Natural killer cell (primary cell): Measurements from ENCODE around the gene ASH1L. TPM values are rescaled to one million over a fixed set of nuclear protein-coding genes. Genes with fewer than 3 reads are reported as not detected.
"Not testable (repeated sequence)": the region's sequence is repeated elsewhere in the genome, so short reads cannot be mapped to it uniquely, and the experiment has no call there.

Experiments
- ATAC-seq, 3 donors: fragments of 150-1000 bp in 2 of 3; fragments of 200-7000 bp in 1 of 3; cut with Tn5 transposase; 1 replicate in 1 of 3; 2 replicates in 2 of 3; pipeline ENCODE4 v1.10.0; 2021; ENCODE audit warnings: mild to moderate bottlenecking in 2 of 3, moderate library complexity in 2 of 3
- DNase-seq, 2 donors: peaks; one replicate each; pipeline versions ENCODE4 v3.0.0 to v3.0.0-alpha.2; 2013 to 2021; ENCODE audit warnings: mixed read lengths in 1 of 2
- H3K27ac ChIP-seq: one replicate; pipeline ENCODE4 v1.5.1; 2013; ENCODE audit warnings: mild to moderate bottlenecking, low read length
- H3K27me3 ChIP-seq: one replicate; pipeline ENCODE4 v1.6.1; 2013; ENCODE audit warnings: low read length; ENCODE audit not compliant: control insufficient read depth, insufficient read depth
- H3K36me3 ChIP-seq: one replicate; pipeline ENCODE4 v1.6.1; 2013; ENCODE audit warnings: low read length; ENCODE audit not compliant: control insufficient read depth, insufficient read depth
- H3K4me1 ChIP-seq: one replicate; pipeline ENCODE4 v1.6.1; 2013; ENCODE audit warnings: low read length; ENCODE audit not compliant: control insufficient read depth, insufficient read depth
- H3K4me3 ChIP-seq: one replicate; pipeline ENCODE4 v1.5.1; 2013; ENCODE audit warnings: low read length
- H3K9me3 ChIP-seq: one replicate; pipeline ENCODE4 v1.6.1; 2013; ENCODE audit warnings: low read length; ENCODE audit not compliant: control insufficient read depth, insufficient read depth
- H3K27ac Mint-ChIP-seq, 2 donors: one replicate each; pipeline ENCODE4 v1.8.0; 2022; ENCODE audit warnings: mild to moderate bottlenecking in 2 of 2, mixed read lengths in 2 of 2, moderate library complexity in 1 of 2
- H3K27me3 Mint-ChIP-seq, 2 donors: one replicate each; pipeline ENCODE4 v1.8.0; 2022; ENCODE audit warnings: low read depth in 2 of 2, mixed read lengths in 2 of 2
- H3K36me3 Mint-ChIP-seq: one replicate; pipeline ENCODE4 v1.8.0; 2022; ENCODE audit warnings: mixed read lengths
- H3K4me1 Mint-ChIP-seq, 2 donors: one replicate each; pipeline ENCODE4 v1.8.0; 2022; ENCODE audit warnings: mixed read lengths in 2 of 2
- H3K4me3 Mint-ChIP-seq: one replicate; pipeline ENCODE4 v1.8.0; 2022; ENCODE audit warnings: mild to moderate bottlenecking, moderate library complexity, mixed read lengths
- H3K9me3 Mint-ChIP-seq, 2 donors: one replicate each; pipeline ENCODE4 v1.8.0; 2022; ENCODE audit warnings: mixed read lengths in 2 of 2
- CTCF ChIP-seq: fragments of 200-600 bp; IDR thresholded peaks from one replicate; pipeline ENCODE4 v1.8.0; 2022; ENCODE audit warnings: antibody characterized with exemption
- WGBS: methylation state at CpG from one replicate; pipeline ENCODE4 v1.1.7; 2013; ENCODE audit warnings: missing lambda C conversion rate; ENCODE audit not compliant: insufficient coverage; 5-methylcytosine and 5-hydroxymethylcytosine counted together
- intact Hi-C: fragments of 100-400 bp; cut with micrococcal nuclease; formaldehyde crosslinking; loops from one replicate; pipeline ENCODE4 v1.14.2; 2022
- total RNA-seq, 4 donors: library from RNA; stranded (reverse); fragments of 120-200 nt in 1 of 4; gene quantifications; one replicate each; pipeline versions ENCODE4 v1.2.3 to v1.2.4, GENCODE V29; 2013 to 2022

ASH1L gene
- total RNA-seq, 3 donors from 2014 or later (not counting 1 experiment from before 2014, with no cell fraction given): 82.2 to 99.5 (median 91.9) TPM

GRCh38 chr1:155451199-155451598 is 111.4 kb downstream of the ASH1L start:
- H3K36me3 Mint-ChIP-seq: peaks cover 10% of the 10 kb centered on the region
- Histone ChIP-seq H3K4me1 (no peaks in the 10 kb centered on the region), H3K4me3 (no peak overlapping the region), H3K36me3 (peaks cover 22% of the 10 kb centered on the region), H3K27me3 (no peaks in the 10 kb centered on the region), H3K27ac (no peak overlapping the region), H3K9me3 (no peaks in the 10 kb centered on the region)
- 99% methylated on average over 7 of the region's 7 CpGs for WGBS
- TF ChIP-seq CTCF: no peak
- no peak overlapping the region for H3K4me3 Mint-ChIP-seq
- ATAC-seq (no peak), DNase-seq (no peak)
- H3K27me3 Mint-ChIP-seq: no peaks in the 10 kb centered on the region
- peaks cover 0 to 8% of the 10 kb centered on the region in 2 donors for H3K4me1 Mint-ChIP-seq
- H3K9me3 Mint-ChIP-seq: no peaks in the 10 kb centered on the region
- intact Hi-C loops: no loop called here
- H3K27ac Mint-ChIP-seq: no peak overlapping the region

- peaks cover 14% of the 10 kb centered on the region for H3K36me3 ChIP-seq
- H3K4me3 ChIP-seq, DNase-seq, H3K4me1 ChIP-seq, H3K27me3 ChIP-seq, intact Hi-C loops, H3K9me3 Mint-ChIP-seq, H3K27ac ChIP-seq, H3K27me3 Mint-ChIP-seq, H3K36me3 Mint-ChIP-seq, ATAC-seq, H3K4me3 Mint-ChIP-seq, H3K9me3 ChIP-seq: not testable (repeated sequence)
- H3K27ac Mint-ChIP-seq: peak overlapping the region in 1 of 2 donors; percentile 24
- H3K4me1 Mint-ChIP-seq: peaks cover 9 to 14% of the 10 kb centered on the region in 2 donors
- WGBS: 96% methylated on average over 6 of the region's 6 CpGs
Measured at GRCh38 chr1:155442431-155442830, 120.2 kb downstream of the ASH1L start.

GRCh38 chr1:155437405-155437804 is 125.2 kb downstream of the ASH1L start:
- intact Hi-C loops: no loop called here
- Mint-ChIP-seq H3K27ac (no peak overlapping the region), H3K9me3 (no peaks in the 10 kb centered on the region), H3K4me3 (no peak overlapping the region), H3K27me3 (no peaks in the 10 kb centered on the region), H3K36me3 (peaks cover 10% of the 10 kb centered on the region), H3K4me1 (peaks cover 4 to 8% of the 10 kb centered on the region in 2 donors)
- DNase-seq: no peak
- WGBS: 100% methylated on average over 4 of the region's 4 CpGs
- no peak for TF ChIP-seq CTCF
- Histone ChIP-seq H3K27ac (no peak overlapping the region), H3K4me3 (no peak overlapping the region), H3K27me3 (no peaks in the 10 kb centered on the region), H3K4me1 (no peaks in the 10 kb centered on the region), H3K9me3 (no peaks in the 10 kb centered on the region), H3K36me3 (peaks cover 23% of the 10 kb centered on the region)
- ATAC-seq: no peak

- H3K9me3 Mint-ChIP-seq, intact Hi-C loops, H3K4me3 ChIP-seq, H3K27ac Mint-ChIP-seq, ATAC-seq, DNase-seq, H3K4me1 Mint-ChIP-seq, H3K27ac ChIP-seq, H3K9me3 ChIP-seq, H3K4me1 ChIP-seq, H3K27me3 Mint-ChIP-seq, H3K27me3 ChIP-seq, H3K4me3 Mint-ChIP-seq, H3K36me3 Mint-ChIP-seq: not testable (repeated sequence)
- peaks cover 29% of the 10 kb centered on the region for H3K36me3 ChIP-seq
- WGBS: 93% methylated on average over 14 of the region's 14 CpGs
Measured at GRCh38 chr1:155433831-155434389, 128.7 kb downstream of the ASH1L start.

GRCh38 chr1:155433128-155433830 is 129.3 kb downstream of the ASH1L start:
- 95% methylated on average over 22 of the region's 23 CpGs for WGBS
- H3K27ac ChIP-seq, H3K27ac Mint-ChIP-seq, intact Hi-C loops, DNase-seq, H3K4me3 Mint-ChIP-seq, H3K27me3 Mint-ChIP-seq, H3K4me1 ChIP-seq, H3K4me1 Mint-ChIP-seq, H3K9me3 ChIP-seq, H3K4me3 ChIP-seq, H3K27me3 ChIP-seq, H3K9me3 Mint-ChIP-seq, H3K36me3 Mint-ChIP-seq, ATAC-seq: not testable (repeated sequence)
- peaks cover 23% of the 10 kb centered on the region for H3K36me3 ChIP-seq
